ENCODE results near the gene DNAJA1. TPM values are rescaled to one million over a fixed set of nuclear protein-coding genes. Genes with fewer than 3 reads are reported as not detected.

Gene DNAJA1
- total RNA-seq, 1 experiment from 2014 or later = 373 TPM

DNA sequence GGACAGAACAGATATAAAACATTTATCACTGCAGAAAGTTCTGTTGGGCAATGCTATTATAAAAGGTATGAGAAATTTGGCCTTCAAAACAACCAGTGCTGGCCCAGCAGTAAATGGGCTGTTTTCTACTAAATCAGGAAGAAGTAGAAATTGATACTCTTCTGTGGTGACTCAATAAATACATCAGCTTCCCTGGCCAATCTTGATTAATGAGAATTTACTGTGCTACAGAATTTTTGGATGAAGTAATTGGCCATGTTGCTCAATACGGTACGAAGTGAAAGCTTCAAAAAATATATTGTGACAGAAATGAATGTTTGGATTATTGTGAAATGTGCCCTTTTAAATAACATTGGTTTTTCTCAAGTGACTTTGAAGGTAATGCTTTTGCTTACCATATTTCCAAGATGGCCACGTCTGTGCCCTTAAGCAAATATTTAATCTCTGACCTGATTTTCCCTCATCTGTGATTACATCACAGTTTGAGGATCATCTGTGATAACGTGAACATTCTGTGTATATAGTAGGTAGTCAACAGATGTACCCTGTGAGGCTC, 4.2 kb downstream of the DNAJA1 start:
- intact Hi-C loops (cut with micrococcal nuclease; ENCODE audit: unreplicated experiment) = no loop called here
- Histone ChIP-seq H3K9me3 (ENCODE audit: low read depth, low read length, poor library complexity, severe bottlenecking) (no peaks in the 10 kb centered on the region), H3K36me3 (ENCODE audit: insufficient read depth, low read length, poor library complexity, severe bottlenecking) (peaks cover 81% of the 10 kb centered on the region), H3K27me3 (replicated peaks; ENCODE audit: insufficient read depth, low read depth, low read length, poor library complexity) (no peaks in the 10 kb centered on the region), H3K27ac (ENCODE audit: low read depth, low read length, poor library complexity, severe bottlenecking) (no peak overlapping the region), H3K4me1 (ENCODE audit: insufficient read depth, low read length, poor library complexity, severe bottlenecking) (peaks cover 25% of the 10 kb centered on the region), H3K4me3 (ENCODE audit: low read depth, low read length, poor library complexity, severe bottlenecking) (no peak overlapping the region)
- no peak for DNase-seq (ENCODE audit: low spot score)
- CTCF ChIA-PET = no interaction called here
- TF ChIP-seq EZH2 (IDR thresholded peaks at IDR 0.05; ENCODE audit: borderline replicate concordance, low read depth, low read length, poor library complexity, severe bottlenecking) (no peak), CTCF (conservative IDR thresholded peaks at IDR 0.05; ENCODE audit: low read depth, low read length) (no peak)
- POLR2A ChIA-PET (ENCODE audit: low non-redundant PET) = no interaction called here
- BruUV-seq (replicated peaks) = no TSS peak

- intact Hi-C loops (cut with micrococcal nuclease; ENCODE audit: unreplicated experiment) = no loop called here
- Histone ChIP-seq H3K4me1 (ENCODE audit: insufficient read depth, low read length, poor library complexity, severe bottlenecking) (peaks cover 25% of the 10 kb centered on the region), H3K36me3 (ENCODE audit: insufficient read depth, low read length, poor library complexity, severe bottlenecking) (peaks cover 91% of the 10 kb centered on the region), H3K27ac (ENCODE audit: low read depth, low read length, poor library complexity, severe bottlenecking) (no peak overlapping the region), H3K9me3 (ENCODE audit: low read depth, low read length, poor library complexity, severe bottlenecking) (no peaks in the 10 kb centered on the region), H3K27me3 (replicated peaks; ENCODE audit: insufficient read depth, low read depth, low read length, poor library complexity) (no peaks in the 10 kb centered on the region), H3K4me3 (ENCODE audit: low read depth, low read length, poor library complexity, severe bottlenecking) (no peak overlapping the region)
- BruUV-seq (replicated peaks) = no TSS peak
- CTCF ChIA-PET = no interaction called here
- no peak for TF ChIP-seq CTCF (conservative IDR thresholded peaks at IDR 0.05; ENCODE audit: low read depth, low read length)
- no peak for TF ChIP-seq EZH2 (IDR thresholded peaks at IDR 0.05; ENCODE audit: borderline replicate concordance, low read depth, low read length, poor library complexity, severe bottlenecking)
- POLR2A ChIA-PET (ENCODE audit: low non-redundant PET) = no interaction called here
- DNase-seq (ENCODE audit: low spot score) = no peak
Measured at GRCh38 chr9:33030285-33030684, 5.2 kb downstream of the DNAJA1 start.

GRCh38 chr9:33032292-33032691, 7.2 kb downstream of the DNAJA1 start:
- POLR2A ChIA-PET (ENCODE audit: low non-redundant PET) = no interaction called here
- no peak overlapping the region for H3K4me3 ChIP-seq (ENCODE audit: low read depth, low read length, poor library complexity, severe bottlenecking)
- TF ChIP-seq CTCF (conservative IDR thresholded peaks at IDR 0.05; ENCODE audit: low read depth, low read length) = no peak
- no peak for TF ChIP-seq EZH2 (IDR thresholded peaks at IDR 0.05; ENCODE audit: borderline replicate concordance, low read depth, low read length, poor library complexity, severe bottlenecking)
- CTCF ChIA-PET = no interaction called here
- no peak for DNase-seq (ENCODE audit: low spot score)
- H3K9me3 ChIP-seq (ENCODE audit: low read depth, low read length, poor library complexity, severe bottlenecking) = no peaks in the 10 kb centered on the region
- H3K4me1 ChIP-seq (ENCODE audit: insufficient read depth, low read length, poor library complexity, severe bottlenecking) = peaks cover 17% of the 10 kb centered on the region
- peaks cover 100% of the 10 kb centered on the region for H3K36me3 ChIP-seq (ENCODE audit: insufficient read depth, low read length, poor library complexity, severe bottlenecking)
- H3K27ac ChIP-seq (ENCODE audit: low read depth, low read length, poor library complexity, severe bottlenecking) = no peak overlapping the region
- intact Hi-C loops (cut with micrococcal nuclease; ENCODE audit: unreplicated experiment) = no loop called here
- no TSS peak for BruUV-seq (replicated peaks)
- no peaks in the 10 kb centered on the region for H3K27me3 ChIP-seq (replicated peaks; ENCODE audit: insufficient read depth, low read depth, low read length, poor library complexity)

Data from A673 (cell line).